ENCODE results near the gene PRKAG2. TPM values are rescaled to one million over a fixed set of nuclear protein-coding genes. Genes with fewer than 3 reads are reported as not detected.

PRKAG2 gene
- total and polyA plus RNA-seq, 8 donors, result 19.9 to 302 (median 60.9) TPM

- Histone ChIP-seq H3K4me3 (no peak overlapping the region), H3K4me1 (peaks cover 16 to 41% (median 36%) of the 10 kb centered on the region in 4 donors), H3K27ac (no peak overlapping the region), H3K27me3 (no peaks in the 10 kb centered on the region), H3K9me3 (no peaks in the 10 kb centered on the region), H3K36me3 (no peaks in the 10 kb centered on the region)
- TF ChIP-seq EP300 (IDR thresholded peaks at IDR 0.05) (no peak), CTCF (IDR thresholded peaks at IDR 0.05) (no peak), POLR2A (IDR thresholded peaks at IDR 0.05) (no peak), POLR2AphosphoS5 (IDR thresholded peaks at IDR 0.05) (no peak)
- DNase-seq, result no peak
- intact Hi-C loops (cut with DNase I; ENCODE audit: low total_unique reads), result no loop called here
- WGBS, 5 donors, result 85 to 93% (median 89%) methylated on average over 5 of the region's 5 CpGs
Measured at GRCh38 chr7:151813997-151814396, 62.9 kb downstream of the PRKAG2 start.

GRCh38 chr7:151813445-151813844 lies 63.5 kb downstream of the PRKAG2 start:
- H3K27me3 ChIP-seq, result no peaks in the 10 kb centered on the region
- 80 to 83% (median 82%) methylated on average over 10 of the region's 10 CpGs for WGBS, 5 donors
- no peak overlapping the region for H3K4me3 ChIP-seq
- no peak for TF ChIP-seq EP300 (IDR thresholded peaks at IDR 0.05)
- no peak for TF ChIP-seq CTCF (IDR thresholded peaks at IDR 0.05)
- no peak for DNase-seq
- no peaks in the 10 kb centered on the region for H3K9me3 ChIP-seq
- H3K27ac ChIP-seq, result no peak overlapping the region
- no peaks in the 10 kb centered on the region for H3K36me3 ChIP-seq
- intact Hi-C loops (cut with DNase I; ENCODE audit: low total_unique reads), result no loop called here
- peaks cover 14 to 41% (median 36%) of the 10 kb centered on the region in 4 donors for H3K4me1 ChIP-seq

- Histone ChIP-seq H3K9me3 (no peaks in the 10 kb centered on the region), H3K27ac (no peak overlapping the region), H3K4me3 (no peak overlapping the region), H3K27me3 (no peaks in the 10 kb centered on the region), H3K4me1 (peaks cover 12 to 41% (median 37%) of the 10 kb centered on the region in 4 donors), H3K36me3 (no peaks in the 10 kb centered on the region)
- TF ChIP-seq CTCF (IDR thresholded peaks at IDR 0.05) (no peak), EP300 (IDR thresholded peaks at IDR 0.05) (no peak), POLR2AphosphoS5 (IDR thresholded peaks at IDR 0.05) (no peak), POLR2A (IDR thresholded peaks at IDR 0.05) (no peak)
- no peak for DNase-seq
- 77 to 89% (median 85%) methylated on average over 9 of the region's 9 CpGs for WGBS, 5 donors
- intact Hi-C loops (cut with DNase I; ENCODE audit: low total_unique reads), result no loop called here
Measured at GRCh38 chr7:151812967-151813366, 63.9 kb downstream of the PRKAG2 start.

GRCh38 chr7:151810441-151811232 lies 66.3 kb downstream of the PRKAG2 start:
- peaks cover 22 to 60% (median 49%) of the 10 kb centered on the region in 4 donors for H3K4me1 ChIP-seq
- WGBS, 5 donors, result 62 to 75% (median 71%) methylated on average over 16 to 17 of the region's 17 CpGs

GRCh38 chr7:151809864-151810170 lies 67.1 kb downstream of the PRKAG2 start:
- H3K27ac ChIP-seq, result peak overlapping the region in 3 of 5 donors; percentile 73 to 79 (median 75)
- TF ChIP-seq POLR2AphosphoS5 (IDR thresholded peaks at IDR 0.05) (no peak), POLR2A (IDR thresholded peaks at IDR 0.05) (no peak), EP300 (IDR thresholded peaks at IDR 0.05) (no peak), CTCF (IDR thresholded peaks at IDR 0.05) (no peak)
- intact Hi-C loops (cut with DNase I; ENCODE audit: low total_unique reads), result no loop called here
- no peaks in the 10 kb centered on the region for H3K9me3 ChIP-seq
- peaks cover 22 to 63% (median 48%) of the 10 kb centered on the region in 4 donors for H3K4me1 ChIP-seq
- no peaks in the 10 kb centered on the region for H3K36me3 ChIP-seq
- no peaks in the 10 kb centered on the region for H3K27me3 ChIP-seq
- no peak for DNase-seq
- no peak overlapping the region for H3K4me3 ChIP-seq
- WGBS, 5 donors, result 58 to 80% (median 61%) methylated on average over 5 of the region's 5 CpGs

More at GRCh38 chr7:151810441-151811232, 66.3 kb downstream of the PRKAG2 start:
- TF ChIP-seq POLR2AphosphoS5 (IDR thresholded peaks at IDR 0.05) (peak in 1 of 3 donors; percentile 29), EP300 (IDR thresholded peaks at IDR 0.05) (no peak)
- Histone ChIP-seq H3K27me3 (no peaks in the 10 kb centered on the region), H3K9me3 (no peaks in the 10 kb centered on the region), H3K27ac (peak overlapping the region; percentile 53 to 79 (median 73)), H3K4me3 (no peak overlapping the region), H3K36me3 (no peaks in the 10 kb centered on the region)
- intact Hi-C loops (cut with DNase I; ENCODE audit: low total_unique reads), result no loop called here
- peak; percentile 60 to 70 for DNase-seq
